Stomach (tissue), 9 donors: ENCODE results near the gene P3H4. TPM values are rescaled to one million over a fixed set of nuclear protein-coding genes. Genes with fewer than 3 reads are reported as not detected.
A peak's percentile ranks its signal among the peaks of the same experiment; 100 is the strongest.
"Not testable (repeated sequence)": the region's sequence is repeated elsewhere in the genome, so short reads cannot be mapped to it uniquely, and the experiment has no call there.

Experiments
- DNase-seq, 2 donors: peaks; one replicate each; pipeline versions ENCODE4 v3.0.0 to v3.0.0-alpha.2; 2013 to 2019
- H3K27ac ChIP-seq, 5 donors: fragments of 200-600 bp in 4 of 5; sonication (generic) in 4 of 5; one replicate each; pipeline ENCODE4 v1.5.1; 2013 to 2019; ENCODE audit warnings: mild to moderate bottlenecking in 1 of 5, moderate library complexity in 1 of 5
- H3K27me3 ChIP-seq, 3 donors: fragments of 200-600 bp; sonication (generic); one replicate each; pipeline ENCODE4 v1.5.1; 2017 to 2019; ENCODE audit warnings: mixed run types in 1 of 3
- H3K36me3 ChIP-seq, 4 donors: fragments of 200-600 bp; sonication (generic); 1 replicate in 3 of 4; 2 replicates in 1 of 4; pipeline ENCODE4 v1.5.1; 2016 to 2019
- H3K4me1 ChIP-seq, 4 donors: fragments of 200-600 bp; sonication (generic); one replicate each; pipeline ENCODE4 v1.5.1; 2016 to 2019
- H3K4me3 ChIP-seq, 4 donors: fragments of 200-600 bp; sonication (generic) in 3 of 4; one replicate each; pipeline ENCODE4 v1.5.1; 2016 to 2019; ENCODE audit warnings: mild to moderate bottlenecking in 1 of 4
- H3K9me3 ChIP-seq, 4 donors: fragments of 200-600 bp; sonication (generic); one replicate each; pipeline ENCODE4 v1.5.1; 2016 to 2019
- EP300 ChIP-seq: sonication (generic); formaldehyde crosslinking; IDR thresholded peaks from one replicate; pipeline ENCODE4 v1.6.1; 2017; ENCODE audit warnings: antibody characterized with exemption
- POLR2A ChIP-seq, 4 donors: fragments of 450-650 bp; IDR thresholded peaks; one replicate each; pipeline ENCODE4 v1.6.1; 2016; ENCODE audit warnings: antibody characterized with exemption in 4 of 4, control low read depth in 2 of 4, mild to moderate bottlenecking in 1 of 4, moderate library complexity in 1 of 4
- POLR2AphosphoS5 ChIP-seq, 3 donors: sonication (generic); formaldehyde crosslinking; IDR thresholded peaks; one replicate each; pipeline ENCODE4 v1.6.1; 2016; ENCODE audit warnings: antibody characterized with exemption in 3 of 3
- WGBS, 5 donors: extraction: QIAGEN DNeasy Blood & Tissue Kit in 3 of 5; methylation state at CpG; one replicate each; pipeline versions ENCODE4 v1.1.5 to v1.1.7; 2013 to 2018; 5-methylcytosine and 5-hydroxymethylcytosine counted together
- intact Hi-C: fragments of 100-400 bp; cut with DNase I; formaldehyde crosslinking; loops from one replicate; pipeline ENCODE4 v1.15.1; 2023; ENCODE audit warnings: low total_unique reads
- polyA plus RNA-seq, 3 donors: library from polyadenylated mRNA; stranded (reverse); fragments of 200-250 nt; gene quantifications; one replicate each; pipeline ENCODE4 v1.2.3, GENCODE V29; 2013
- total RNA-seq, 5 donors: library from RNA; depleted of rRNA; stranded (reverse); fragments of >200 nt; gene quantifications; one replicate each; pipeline versions ENCODE4 v1.1.0 to v1.2.3, GENCODE V29; 2014 to 2016
- TF ChIP-seq, protein P1 (sequence below), 7 experiments: fragments of 450-650 bp in 4 of 7; fragments of 200-600 bp in 3 of 7; sonication (generic) in 3 of 7; IDR thresholded peaks; one replicate each; pipeline ENCODE4 v1.5.1; 2016 to 2019; ENCODE audit warnings: antibody characterized with exemption in 7 of 7, control low read depth in 2 of 7, mild to moderate bottlenecking in 1 of 7
- donor health status: healthy with polysubstance abuse.
- donor health status: Bipolar disorder and iron deficiency.
- donor health status: healthy.

P3H4 gene
- total and polyA plus RNA-seq, 8 donors, result 4.0 to 64.6 (median 7.6) TPM

DNA sequence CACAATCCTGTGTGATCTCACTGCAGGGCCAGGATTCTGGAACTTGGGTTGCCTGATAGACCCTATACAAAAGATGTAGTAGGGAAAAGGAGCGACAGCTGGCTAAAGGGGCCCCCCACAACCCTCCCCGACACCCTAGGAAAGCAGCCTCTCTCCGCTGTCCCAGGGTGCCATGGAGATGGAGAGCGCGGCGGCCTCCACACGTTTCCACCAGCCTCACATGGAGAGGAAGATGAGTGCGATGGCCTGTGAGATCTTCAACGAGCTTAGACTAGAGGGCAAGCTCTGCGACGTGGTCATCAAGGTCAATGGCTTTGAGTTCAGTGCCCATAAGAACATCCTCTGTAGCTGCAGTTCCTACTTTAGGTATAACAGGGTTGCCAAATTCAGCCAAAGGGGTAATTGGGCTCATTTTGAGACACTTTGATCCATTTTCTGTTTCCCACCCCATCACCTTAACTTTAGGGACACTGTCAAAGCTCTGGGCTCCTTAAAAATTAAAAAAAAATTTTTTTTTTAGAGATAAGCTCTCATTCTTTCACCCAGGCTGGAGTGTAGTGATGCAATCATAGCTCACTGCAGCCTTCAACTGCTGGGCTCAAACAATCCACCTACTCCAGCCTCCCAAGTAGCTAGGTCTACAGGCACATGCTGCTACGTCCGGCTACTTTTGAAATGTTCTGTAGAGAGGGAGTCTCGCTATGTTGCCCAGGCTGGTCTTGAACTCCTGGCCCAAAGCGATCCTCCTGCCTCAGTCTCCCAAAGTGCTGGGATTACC is 26.2 kb upstream of the P3H4 start, which contains the start of gene KLHL10:
Gene KLHL10 (plus strand): TSS at position 65 of the 778 bp plus-strand sequence. CDS start 108 bp downstream, at position 173.
- intact Hi-C loops, result no loop called here
- Histone ChIP-seq H3K27ac (peak within 1 kb of the TSS in 3 of 5 donors; percentile 68 to 88 (median 86)), H3K36me3 (peaks cover 0 to 8% (median 4%) of the 10 kb centered on the region in 4 donors), H3K4me1 (peaks cover 5 to 22% (median 19%) of the 10 kb centered on the region in 4 donors), H3K9me3 (no peaks in the 10 kb centered on the region), H3K4me3 (peak within 1 kb of the TSS; percentile 73 to 99 (median 88)), H3K27me3 (no peaks in the 10 kb centered on the region)
- TF ChIP-seq POLR2AphosphoS5 (IDR thresholded peaks at IDR 0.05) (no peak), EP300 (no peak), POLR2A (IDR thresholded peaks at IDR 0.05) (no peak)
- TF ChIP-seq, protein P1, sequence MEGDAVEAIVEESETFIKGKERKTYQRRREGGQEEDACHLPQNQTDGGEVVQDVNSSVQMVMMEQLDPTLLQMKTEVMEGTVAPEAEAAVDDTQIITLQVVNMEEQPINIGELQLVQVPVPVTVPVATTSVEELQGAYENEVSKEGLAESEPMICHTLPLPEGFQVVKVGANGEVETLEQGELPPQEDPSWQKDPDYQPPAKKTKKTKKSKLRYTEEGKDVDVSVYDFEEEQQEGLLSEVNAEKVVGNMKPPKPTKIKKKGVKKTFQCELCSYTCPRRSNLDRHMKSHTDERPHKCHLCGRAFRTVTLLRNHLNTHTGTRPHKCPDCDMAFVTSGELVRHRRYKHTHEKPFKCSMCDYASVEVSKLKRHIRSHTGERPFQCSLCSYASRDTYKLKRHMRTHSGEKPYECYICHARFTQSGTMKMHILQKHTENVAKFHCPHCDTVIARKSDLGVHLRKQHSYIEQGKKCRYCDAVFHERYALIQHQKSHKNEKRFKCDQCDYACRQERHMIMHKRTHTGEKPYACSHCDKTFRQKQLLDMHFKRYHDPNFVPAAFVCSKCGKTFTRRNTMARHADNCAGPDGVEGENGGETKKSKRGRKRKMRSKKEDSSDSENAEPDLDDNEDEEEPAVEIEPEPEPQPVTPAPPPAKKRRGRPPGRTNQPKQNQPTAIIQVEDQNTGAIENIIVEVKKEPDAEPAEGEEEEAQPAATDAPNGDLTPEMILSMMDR (IDR thresholded peaks at IDR 0.05), result no peak
- WGBS, 5 donors, result 95 to 97% (median 96%) methylated on average over 14 to 15 of the region's 15 CpGs
- DNase-seq, result no peak

DNA sequence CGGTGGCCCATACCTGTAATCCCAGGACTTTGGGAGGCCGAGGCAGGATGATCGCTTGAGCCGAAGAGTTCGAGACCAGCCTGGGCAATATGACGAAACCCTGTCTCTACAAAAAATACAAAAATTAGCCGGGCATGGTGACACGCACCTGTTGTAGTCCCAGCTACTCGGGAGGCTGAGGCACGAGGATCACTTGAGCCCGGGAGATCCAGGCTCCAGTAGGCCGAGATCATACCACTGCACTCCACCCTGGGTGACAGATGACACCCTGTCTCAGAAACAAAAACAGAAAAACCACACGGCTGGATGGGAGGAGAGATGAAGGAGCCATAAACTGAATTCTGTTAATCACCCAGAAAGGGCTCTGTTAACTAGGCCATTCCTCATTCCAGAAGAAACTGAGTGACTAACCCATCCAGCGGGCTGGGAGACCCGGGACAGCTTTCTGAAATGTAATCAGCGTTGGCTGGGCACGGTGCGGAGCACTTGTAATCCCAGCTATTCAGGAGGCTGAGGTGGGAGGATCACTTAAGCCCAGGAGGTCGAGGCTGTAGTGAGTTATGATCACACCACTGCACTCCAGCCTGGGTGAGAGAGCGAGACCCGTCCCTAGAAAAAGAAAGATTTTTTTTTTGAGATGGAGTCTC is 24.9 kb upstream of the P3H4 start:
- no peak for DNase-seq
- Histone ChIP-seq H3K9me3 (no peaks in the 10 kb centered on the region), H3K4me3 (peak overlapping the region; percentile 73 to 99 (median 88)), H3K36me3 (peaks cover 8 to 20% (median 15%) of the 10 kb centered on the region in 4 donors), H3K4me1 (peaks cover 5 to 22% (median 19%) of the 10 kb centered on the region in 4 donors), H3K27ac (peak overlapping the region in 4 of 5 donors; percentile 68 to 88 (median 83)), H3K27me3 (no peaks in the 10 kb centered on the region)
- TF ChIP-seq POLR2AphosphoS5 (IDR thresholded peaks at IDR 0.05) (no peak), POLR2A (IDR thresholded peaks at IDR 0.05) (no peak), EP300 (no peak)
- TF ChIP-seq, protein P1 (IDR thresholded peaks at IDR 0.05), result no peak
- intact Hi-C loops, result no loop called here
- 38 to 48% (median 45%) methylated on average over 21 of the region's 21 CpGs for WGBS, 5 donors

DNA sequence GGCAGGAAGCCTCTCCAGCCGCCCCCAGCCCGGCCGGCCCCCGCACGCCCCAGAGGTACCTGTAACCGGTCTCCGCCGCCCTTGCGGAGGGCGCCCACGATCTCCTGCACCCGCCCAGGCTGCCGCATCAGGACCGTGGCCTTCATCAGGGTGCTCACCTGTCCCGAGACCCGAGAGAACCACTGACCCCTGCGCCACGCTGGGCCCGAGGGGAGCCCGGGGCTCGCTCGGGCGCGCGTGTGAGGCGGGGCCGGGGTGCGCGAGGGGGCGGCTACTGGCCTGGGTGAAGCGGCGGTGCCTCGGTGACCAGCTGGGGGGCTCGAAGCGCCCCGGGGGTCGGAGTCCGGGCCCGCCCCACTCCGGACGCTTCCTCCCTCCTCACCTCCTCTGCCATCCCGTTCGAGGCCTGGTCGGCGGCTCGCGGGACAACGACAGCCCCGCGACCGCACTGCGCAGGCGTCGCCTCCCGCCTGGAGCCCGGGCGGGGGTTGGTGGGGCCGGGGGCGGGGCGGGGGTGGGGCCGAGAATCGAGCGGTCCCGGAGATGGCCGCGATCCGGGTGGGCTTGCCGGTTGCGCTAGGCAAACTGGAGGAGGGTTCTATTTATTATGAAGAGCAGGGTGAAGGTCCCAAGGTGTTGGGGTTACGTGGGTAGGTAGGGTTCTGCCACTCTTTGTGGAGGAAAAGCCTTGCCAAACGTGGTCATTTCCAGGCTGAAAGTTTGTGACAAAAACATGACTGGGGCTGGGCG is 24.2 kb upstream of the P3H4 start, which contains the start of gene NT5C3B:
Gene NT5C3B (minus strand): TSS at position 433 of the 750 bp plus-strand sequence. CDS start 39 bp downstream, at position 394.
- peak in 2 of 3 donors; percentile 58 to 61 for TF ChIP-seq POLR2AphosphoS5 (IDR thresholded peaks at IDR 0.05)
- TF ChIP-seq EP300, result no peak
- WGBS, 5 donors, result 0 to 2% (median 1%) methylated on average over 15 to 72 of the region's 72 CpGs
- Histone ChIP-seq H3K36me3 (peaks cover 9 to 27% (median 22%) of the 10 kb centered on the region in 4 donors), H3K9me3 (no peaks in the 10 kb centered on the region), H3K4me3 (peak within 1 kb of the TSS; percentile 73 to 99 (median 88)), H3K27ac (peak within 1 kb of the TSS; percentile 68 to 88 (median 80)), H3K27me3 (no peaks in the 10 kb centered on the region), H3K4me1 (peaks cover 5 to 22% (median 19%) of the 10 kb centered on the region in 4 donors)
- intact Hi-C loops, result no loop called here
- DNase-seq, result peak; percentile 67 to 86

DNA sequence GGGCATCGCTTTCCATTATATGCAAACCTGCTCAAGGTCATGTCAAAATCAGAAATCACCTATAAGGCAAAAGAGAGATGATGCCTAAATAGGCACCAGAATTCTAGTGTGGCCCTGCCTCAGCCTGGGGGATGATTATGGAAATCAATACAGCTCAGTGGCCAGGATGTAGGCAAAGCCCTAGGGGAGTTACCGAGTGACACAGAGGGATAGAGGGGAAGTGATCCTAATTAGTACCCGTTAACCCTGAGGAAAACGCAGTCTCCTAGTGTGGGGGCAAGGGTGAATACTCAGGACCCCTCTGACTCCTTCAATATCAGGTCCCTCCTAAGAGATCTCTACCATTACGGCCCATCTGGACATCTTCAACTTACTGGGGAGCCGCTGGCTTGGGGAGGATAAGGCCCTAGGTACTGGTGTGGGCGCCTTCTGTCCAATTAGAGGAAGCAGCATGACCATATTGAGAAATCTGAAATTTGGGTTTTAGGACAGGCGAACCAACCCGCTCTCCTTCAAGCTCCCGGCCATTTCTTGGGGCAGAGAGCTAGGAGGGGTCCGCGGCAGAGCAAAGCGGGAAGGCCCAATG is 23.6 kb upstream of the P3H4 start:
- peak overlapping the region; percentile 68 to 88 (median 80) for H3K27ac ChIP-seq
- WGBS, 5 donors, result 15 to 20% (median 17%) methylated on average over 12 to 13 of the region's 13 CpGs
- H3K36me3 ChIP-seq, result peaks cover 9 to 34% (median 28%) of the 10 kb centered on the region in 4 donors
- H3K4me3 ChIP-seq, result peak overlapping the region; percentile 73 to 99 (median 88)
- no peak for DNase-seq
- H3K27me3 ChIP-seq, result no peaks in the 10 kb centered on the region
- no peaks in the 10 kb centered on the region for H3K9me3 ChIP-seq
- intact Hi-C loops, result no loop called here
- TF ChIP-seq, protein P1 (IDR thresholded peaks at IDR 0.05), result no peak
- TF ChIP-seq EP300, result no peak
- TF ChIP-seq POLR2A (IDR thresholded peaks at IDR 0.05), result no peak
- no peak for TF ChIP-seq POLR2AphosphoS5 (IDR thresholded peaks at IDR 0.05)
- H3K4me1 ChIP-seq, result peaks cover 5 to 22% (median 19%) of the 10 kb centered on the region in 4 donors

DNA sequence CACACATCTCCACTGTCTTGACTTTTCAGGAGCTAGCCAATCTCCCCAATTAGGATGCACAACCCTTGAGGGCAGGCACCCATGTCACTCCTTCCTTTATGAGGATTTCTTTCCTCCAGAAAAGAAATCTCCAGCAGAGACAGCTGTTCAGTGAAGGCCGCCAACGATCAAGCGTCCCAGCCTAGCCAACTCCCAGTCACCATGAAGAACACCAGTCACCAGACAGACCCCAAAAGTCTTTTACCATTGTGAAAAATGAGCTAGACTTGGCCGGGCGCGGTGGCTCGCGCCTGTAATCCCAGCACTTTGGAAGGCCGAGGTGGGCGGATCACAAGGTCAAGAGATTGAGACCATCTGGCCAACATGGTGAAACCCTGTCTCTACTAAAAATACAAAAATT is 18.2 kb upstream of the P3H4 start:
- not testable (repeated sequence) for H3K4me3 ChIP-seq, DNase-seq

More for the DNA sequence above, 18.2 kb upstream of the P3H4 start:
- H3K27me3 ChIP-seq, H3K9me3 ChIP-seq, intact Hi-C loops, H3K27ac ChIP-seq: not testable (repeated sequence)
- Histone ChIP-seq H3K36me3 (peaks cover 27 to 87% (median 82%) of the 10 kb centered on the region in 4 donors), H3K4me1 (peaks cover 0 to 15% (median 10%) of the 10 kb centered on the region in 4 donors)
- WGBS, 5 donors, result 74 to 88% (median 84%) methylated on average over 10 of the region's 10 CpGs
